Measurements from ENCODE around the gene UBE2E1.
"Not testable (repeated sequence)": the region's sequence is repeated elsewhere in the genome, so short reads cannot be mapped to it uniquely, and the experiment has no call there.

DNA sequence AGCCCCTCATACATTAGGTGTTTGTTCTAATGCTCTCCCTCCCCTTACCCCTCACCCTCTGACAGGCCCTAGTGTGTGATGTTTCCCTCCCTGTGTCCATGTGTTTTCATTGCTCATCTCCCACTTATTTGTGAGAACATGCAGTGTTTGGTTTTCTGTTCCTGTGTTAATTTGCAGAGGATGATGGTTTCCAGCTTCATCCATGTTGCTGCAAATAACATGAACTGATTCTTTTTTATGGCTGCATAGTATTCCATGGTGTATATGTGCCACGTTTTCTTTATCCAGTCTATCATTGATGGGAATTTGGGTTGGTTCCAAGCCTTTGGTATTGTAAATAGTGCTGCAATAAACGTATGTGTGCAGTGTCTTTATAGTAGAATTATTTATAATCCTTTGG, 43.7 kb downstream of the UBE2E1 start:
- TF ChIP-seq, protein P1, sequence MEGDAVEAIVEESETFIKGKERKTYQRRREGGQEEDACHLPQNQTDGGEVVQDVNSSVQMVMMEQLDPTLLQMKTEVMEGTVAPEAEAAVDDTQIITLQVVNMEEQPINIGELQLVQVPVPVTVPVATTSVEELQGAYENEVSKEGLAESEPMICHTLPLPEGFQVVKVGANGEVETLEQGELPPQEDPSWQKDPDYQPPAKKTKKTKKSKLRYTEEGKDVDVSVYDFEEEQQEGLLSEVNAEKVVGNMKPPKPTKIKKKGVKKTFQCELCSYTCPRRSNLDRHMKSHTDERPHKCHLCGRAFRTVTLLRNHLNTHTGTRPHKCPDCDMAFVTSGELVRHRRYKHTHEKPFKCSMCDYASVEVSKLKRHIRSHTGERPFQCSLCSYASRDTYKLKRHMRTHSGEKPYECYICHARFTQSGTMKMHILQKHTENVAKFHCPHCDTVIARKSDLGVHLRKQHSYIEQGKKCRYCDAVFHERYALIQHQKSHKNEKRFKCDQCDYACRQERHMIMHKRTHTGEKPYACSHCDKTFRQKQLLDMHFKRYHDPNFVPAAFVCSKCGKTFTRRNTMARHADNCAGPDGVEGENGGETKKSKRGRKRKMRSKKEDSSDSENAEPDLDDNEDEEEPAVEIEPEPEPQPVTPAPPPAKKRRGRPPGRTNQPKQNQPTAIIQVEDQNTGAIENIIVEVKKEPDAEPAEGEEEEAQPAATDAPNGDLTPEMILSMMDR (IDR thresholded peaks at IDR 0.05; ENCODE audit: low read depth, low read length), result not testable (repeated sequence)
- not testable (repeated sequence) for TF ChIP-seq POLR2A (IDR thresholded peaks at IDR 0.05; ENCODE audit: extremely low read depth, insufficient read length)

All from NB4 (cell line).